Germinal center (tissue), 1 donor: ENCODE results near the gene RAP1GAP.
A peak's percentile ranks its signal among the peaks of the same experiment; 100 is the strongest.

Source experiments
- DNase-seq: peaks from one replicate; pipeline ENCODE4 v3.0.0; 2012; ENCODE audit warnings: mixed read lengths, low spot score

Gene RAP1GAP

GRCh38 chr1:21669258-21670058 lies at the start of gene RAP1GAP:
TSS of gene RAP1GAP (minus strand) at chr1:21669357. CDS start at chr1:21620032, 49,325 bp downstream.
- no peak for DNase-seq

GRCh38 chr1:21716169-21716568 lies 47.0 kb upstream of the RAP1GAP start:
- DNase-seq = no peak

GRCh38 chr1:21707891-21708290 lies 38.7 kb upstream of the RAP1GAP start:
- DNase-seq = no peak

- DNase-seq = no peak
Observed at GRCh38 chr1:21707086-21707840, 38.1 kb upstream of the RAP1GAP start.

- peak; percentile 10 for DNase-seq
Observed at GRCh38 chr1:21706151-21706835, 37.1 kb upstream of the RAP1GAP start.

- no peak for DNase-seq
Observed at GRCh38 chr1:21705303-21705980, 36.3 kb upstream of the RAP1GAP start.

- no peak for DNase-seq
Observed at GRCh38 chr1:21704145-21704544, 35.0 kb upstream of the RAP1GAP start.

GRCh38 chr1:21703318-21703963 lies 34.3 kb upstream of the RAP1GAP start:
- peak; percentile 11 for DNase-seq

GRCh38 chr1:21702780-21703179 lies 33.6 kb upstream of the RAP1GAP start:
- DNase-seq = no peak

- no peak for DNase-seq
Observed at GRCh38 chr1:21701401-21701800, 32.2 kb upstream of the RAP1GAP start.

- no peak for DNase-seq
Observed at GRCh38 chr1:21700094-21700493, 30.9 kb upstream of the RAP1GAP start.

GRCh38 chr1:21696931-21697330 lies 27.8 kb upstream of the RAP1GAP start:
- DNase-seq = no peak

GRCh38 chr1:21693732-21694131 lies 24.6 kb upstream of the RAP1GAP start:
- no peak for DNase-seq

GRCh38 chr1:21691739-21692138 lies 22.6 kb upstream of the RAP1GAP start:
- no peak for DNase-seq

GRCh38 chr1:21689661-21690372 lies 20.7 kb upstream of the RAP1GAP start:
- DNase-seq = no peak

GRCh38 chr1:21687081-21687529 lies 17.9 kb upstream of the RAP1GAP start:
- DNase-seq = no peak

GRCh38 chr1:21685946-21686678 lies 17.0 kb upstream of the RAP1GAP start:
- no peak for DNase-seq

GRCh38 chr1:21681426-21681825 lies 12.3 kb upstream of the RAP1GAP start:
- DNase-seq = no peak

GRCh38 chr1:21680918-21681317 lies 11.8 kb upstream of the RAP1GAP start:
- DNase-seq = no peak

- no peak for DNase-seq
Observed at GRCh38 chr1:21680381-21680780, 11.2 kb upstream of the RAP1GAP start.
